Measurements from ENCODE around the gene SDF2. TPM values are rescaled to one million over a fixed set of nuclear protein-coding genes. Genes with fewer than 3 reads are reported as not detected.

Gene SDF2
- total and polyA plus RNA-seq, 3 donors from 2014 or later: 59.7 to 65.0 (median 64.6) TPM

GRCh38 chr17:28706471-28707338, 45.0 kb upstream of the SDF2 start:
- peaks cover 11% of the 10 kb centered on the region for H3K4me1 ChIP-seq
- intact Hi-C loops (cut with DNase I; ENCODE audit: low total_unique reads): no loop called here
- 65 to 70% methylated on average over 6 to 7 of the region's 7 CpGs for WGBS, 2 donors
- no peaks in the 10 kb centered on the region for H3K9me3 ChIP-seq
- no peaks in the 10 kb centered on the region for H3K36me3 ChIP-seq (ENCODE audit: low read depth, missing control alignments)
- H3K27me3 ChIP-seq: no peaks in the 10 kb centered on the region
- H3K4me3 ChIP-seq: no peak overlapping the region
- no peak for TF ChIP-seq POLR2A (IDR thresholded peaks at IDR 0.05)
- no peak for TF ChIP-seq CTCF (IDR thresholded peaks at IDR 0.05)
- H3K27ac ChIP-seq: no peak overlapping the region
- no peak for DNase-seq

- no peaks in the 10 kb centered on the region for H3K9me3 ChIP-seq
- no peak for DNase-seq
- 79 to 86% methylated on average over 7 to 10 of the region's 10 CpGs for WGBS, 2 donors
- no peak overlapping the region for H3K27ac ChIP-seq
- no peaks in the 10 kb centered on the region for H3K27me3 ChIP-seq
- peaks cover 11% of the 10 kb centered on the region for H3K4me1 ChIP-seq
- no peak overlapping the region for H3K4me3 ChIP-seq
- intact Hi-C loops (cut with DNase I; ENCODE audit: low total_unique reads): no loop called here
- TF ChIP-seq POLR2A (IDR thresholded peaks at IDR 0.05): no peak
- no peak for TF ChIP-seq CTCF (IDR thresholded peaks at IDR 0.05)
- H3K36me3 ChIP-seq (ENCODE audit: low read depth, missing control alignments): no peaks in the 10 kb centered on the region
These were observed 44.1 kb upstream of the SDF2 start for GRCh38 chr17:28705728-28706334.

GRCh38 chr17:28705074-28705659, 43.5 kb upstream of the SDF2 start:
- DNase-seq: no peak
- TF ChIP-seq CTCF (IDR thresholded peaks at IDR 0.05) (no peak), POLR2A (IDR thresholded peaks at IDR 0.05) (no peak)
- intact Hi-C loops (cut with DNase I; ENCODE audit: low total_unique reads): no loop called here
- H3K27ac ChIP-seq: no peak overlapping the region
- no peaks in the 10 kb centered on the region for H3K36me3 ChIP-seq (ENCODE audit: low read depth, missing control alignments)
- peaks cover 5% of the 10 kb centered on the region for H3K4me1 ChIP-seq
- WGBS, 2 donors: 82 to 89% methylated on average over 5 of the region's 5 CpGs
- no peaks in the 10 kb centered on the region for H3K27me3 ChIP-seq
- H3K9me3 ChIP-seq: no peaks in the 10 kb centered on the region
- no peak overlapping the region for H3K4me3 ChIP-seq

- no peak for DNase-seq
- H3K27me3 ChIP-seq: no peaks in the 10 kb centered on the region
- no peaks in the 10 kb centered on the region for H3K4me1 ChIP-seq
- H3K4me3 ChIP-seq: no peak overlapping the region
- TF ChIP-seq CTCF (IDR thresholded peaks at IDR 0.05) (no peak), POLR2A (IDR thresholded peaks at IDR 0.05) (no peak)
- 74 to 90% methylated on average over 10 to 14 of the region's 14 CpGs for WGBS, 2 donors
- intact Hi-C loops (cut with DNase I; ENCODE audit: low total_unique reads): no loop called here
- H3K9me3 ChIP-seq: no peaks in the 10 kb centered on the region
- H3K27ac ChIP-seq: no peak overlapping the region
- H3K36me3 ChIP-seq (ENCODE audit: low read depth, missing control alignments): no peaks in the 10 kb centered on the region
These were observed 42.6 kb upstream of the SDF2 start for GRCh38 chr17:28704219-28704858.
